ENCODE results near the gene GPR179.
"Not testable (repeated sequence)": the region's sequence is repeated elsewhere in the genome, so short reads cannot be mapped to it uniquely, and the experiment has no call there.

The GPR179 gene

DNA sequence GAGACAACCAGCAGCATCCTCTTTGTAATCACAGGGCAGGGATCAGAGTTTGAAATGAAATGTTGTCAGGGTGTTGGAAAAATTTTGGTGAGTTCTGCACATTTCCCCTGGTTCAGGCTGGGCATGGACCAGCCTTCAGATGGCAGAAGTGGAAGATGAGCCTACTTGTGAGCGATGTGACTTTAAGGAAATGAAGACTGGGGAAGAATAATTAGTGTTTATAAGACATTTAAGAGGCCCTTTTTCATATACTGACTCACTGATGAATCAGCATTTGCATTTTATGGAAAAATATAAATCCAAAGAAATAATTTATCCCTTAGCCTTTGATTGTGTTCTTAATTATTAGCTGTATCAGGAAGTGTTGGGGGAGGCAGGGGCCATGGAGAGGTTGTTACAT lies 20.9 kb downstream of the GPR179 start:
- DNase-seq = no peak

- DNase-seq = peak; percentile 43
These were observed 21.5 kb downstream of the GPR179 start for GRCh38 chr17:38322156-38322779.

DNA sequence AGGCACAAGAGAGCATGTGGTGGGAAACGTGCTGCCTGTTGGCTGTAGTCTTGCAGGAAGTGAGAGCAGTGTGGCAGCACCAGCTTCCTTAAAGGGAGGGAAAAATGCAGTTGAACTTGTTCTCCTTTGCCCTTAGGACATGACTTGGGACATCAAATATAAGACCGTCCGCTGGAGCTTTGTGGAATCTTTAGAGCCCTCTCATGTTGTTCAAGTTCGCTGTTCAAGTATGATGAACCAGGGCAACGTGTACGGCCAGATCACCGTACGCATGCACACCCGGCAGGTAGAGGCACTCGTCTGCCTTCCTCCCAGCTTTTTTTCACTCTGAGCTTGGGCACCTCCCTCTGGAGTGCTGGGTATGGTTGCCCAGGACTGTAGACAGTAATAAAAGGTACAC lies 23.3 kb downstream of the GPR179 start:
- DNase-seq = no peak

GRCh38 chr17:38317081-38317480 lies 26.7 kb downstream of the GPR179 start:
- no peak for DNase-seq

DNA sequence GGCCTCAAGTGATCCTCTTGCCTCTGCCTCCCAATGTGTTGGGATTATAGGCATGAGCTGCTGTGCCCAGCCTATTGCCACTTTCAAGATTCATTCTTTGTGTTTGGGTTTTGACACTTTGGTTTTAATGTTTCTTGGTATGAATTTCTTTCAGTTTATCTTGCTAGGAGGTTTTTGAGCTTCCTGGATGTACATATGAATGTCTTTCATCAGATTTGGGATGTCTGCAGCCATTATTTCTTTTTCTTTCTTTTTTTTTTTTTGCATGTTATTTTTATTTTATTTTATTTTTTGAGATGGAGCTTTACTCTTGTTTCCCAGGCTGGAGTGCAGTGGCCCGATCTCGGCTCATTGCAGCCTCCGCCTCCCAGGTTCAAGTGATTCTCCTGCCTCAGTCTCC lies 28.3 kb downstream of the GPR179 start:
- DNase-seq = no peak

DNA sequence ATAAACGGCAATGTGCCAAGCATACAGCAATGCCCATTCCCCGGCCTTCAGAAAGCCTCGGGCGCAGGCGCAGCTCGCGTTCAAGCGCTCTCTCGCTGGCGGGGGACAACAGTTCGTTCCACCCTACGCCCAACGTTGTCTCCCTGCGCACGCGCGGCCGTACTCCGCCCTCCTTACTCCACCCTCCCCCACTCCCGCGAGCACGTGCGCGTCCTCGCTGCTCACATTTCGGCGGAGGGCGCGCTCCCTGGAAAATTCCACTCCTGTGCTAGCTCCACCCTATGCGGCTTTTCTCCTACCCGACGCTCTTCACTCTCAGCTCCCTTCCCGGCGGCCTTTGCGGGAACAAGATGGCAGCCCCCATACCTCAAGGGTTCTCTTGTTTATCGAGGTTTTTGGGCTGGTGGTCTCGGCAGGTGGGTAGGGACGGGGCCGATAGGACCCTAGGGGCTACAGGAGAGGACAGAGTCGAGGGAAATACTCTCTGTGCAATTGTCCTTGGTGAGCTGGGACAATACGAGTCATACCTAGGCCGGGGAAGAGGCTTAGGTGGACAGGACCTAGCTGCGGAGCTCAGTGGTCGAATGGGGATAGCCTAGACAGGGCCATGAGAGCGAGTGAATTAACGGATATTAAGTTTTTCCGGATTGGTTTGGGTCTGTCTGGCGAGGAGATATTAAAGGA lies 46.8 kb downstream of the GPR179 start, which contains the start of gene MRPL45:
Gene MRPL45 (plus strand): TSS at position 335 of the 684 bp plus-strand sequence. CDS start 16 bp downstream, at position 351.
- DNase-seq = peak; percentile 97

GRCh38 chr17:38295602-38296365 lies 48.0 kb downstream of the GPR179 start:
- DNase-seq = not testable (repeated sequence)

DNA sequence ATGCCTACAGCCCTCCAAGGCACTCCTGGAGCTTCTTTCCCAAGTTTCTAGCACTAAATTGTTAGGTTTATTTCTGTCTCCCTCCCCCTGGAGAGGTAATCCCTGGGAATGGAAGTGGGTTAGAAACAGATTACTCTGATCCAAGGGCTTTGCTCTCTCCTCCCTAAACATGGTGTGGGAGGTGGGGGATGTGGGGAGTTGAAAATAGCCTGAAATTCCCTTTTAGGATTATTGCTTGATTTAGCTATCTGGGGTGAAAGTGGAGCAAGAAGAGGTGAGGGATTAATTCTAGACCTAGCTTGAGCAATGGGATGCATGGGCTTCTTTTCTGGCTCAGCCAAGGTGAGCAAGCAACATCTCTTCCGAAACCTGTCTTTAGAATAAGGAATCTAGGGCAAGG lies 54.0 kb downstream of the GPR179 start:
- not testable (repeated sequence) for DNase-seq

DNA sequence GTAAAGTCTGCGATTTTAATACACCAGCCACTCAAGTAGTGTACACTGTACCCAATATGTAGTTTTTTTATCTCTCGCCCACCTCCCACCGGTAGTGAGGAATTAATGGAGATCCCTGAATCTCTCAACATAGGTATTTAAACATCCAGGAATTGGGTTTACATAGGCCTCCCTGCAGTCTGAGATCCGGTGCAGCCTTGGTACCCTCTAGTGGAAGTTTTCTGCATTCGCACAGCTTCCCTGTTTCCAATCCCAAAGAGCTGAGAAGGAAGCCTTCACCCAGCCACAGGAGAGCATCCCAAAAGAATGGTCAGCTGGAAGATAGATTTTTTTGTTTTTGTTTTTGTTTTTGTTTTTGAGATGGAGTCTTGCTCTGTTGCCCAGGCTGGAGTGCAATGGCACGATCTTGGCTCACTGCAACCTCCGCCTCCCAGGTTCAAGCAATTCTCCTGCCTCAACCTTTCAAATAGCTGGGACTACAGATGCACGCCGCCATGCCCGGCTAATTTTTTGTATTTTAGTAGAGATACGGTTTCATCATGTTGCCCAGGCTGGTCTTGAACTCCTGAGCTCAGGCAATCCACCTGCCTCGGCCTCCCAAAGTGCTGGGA lies 55.4 kb downstream of the GPR179 start:
- DNase-seq = peak; percentile 19

DNA sequence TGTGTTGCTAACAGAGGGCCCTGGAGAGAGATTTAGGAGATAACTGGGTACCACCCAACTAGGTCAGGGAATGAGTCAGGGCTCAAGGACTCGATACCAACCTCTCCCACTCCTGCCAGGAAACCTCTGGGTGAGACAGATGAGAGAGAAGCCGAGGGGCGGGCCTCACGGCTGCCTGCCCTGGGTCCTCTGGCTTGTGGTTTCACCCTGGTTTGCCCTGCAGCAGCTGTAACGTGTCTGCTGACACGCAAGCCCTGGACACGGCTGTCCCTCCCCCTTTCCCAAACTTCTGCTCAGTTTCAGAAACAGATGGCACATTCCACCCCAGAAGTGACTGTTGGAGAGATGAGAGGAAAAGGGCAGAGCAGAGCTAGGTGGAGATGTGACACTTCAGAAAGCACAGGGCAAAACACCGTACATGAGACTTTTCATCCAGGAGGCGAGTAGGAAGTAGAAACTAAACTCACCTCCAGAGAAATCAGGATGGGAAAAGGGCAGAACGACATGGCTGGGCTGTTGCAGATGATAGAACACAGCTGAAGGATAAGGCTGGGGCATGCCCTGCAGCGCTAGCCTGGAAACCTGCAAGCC lies 57.2 kb downstream of the GPR179 start:
- peak; percentile 75 for DNase-seq

GRCh38 chr17:38285994-38286393 lies 57.8 kb downstream of the GPR179 start:
- not testable (repeated sequence) for DNase-seq

All from fibroblast of skin of right biceps (primary cell).